ENCODE data around the gene TMC7. TPM values are rescaled to one million over a fixed set of nuclear protein-coding genes. Genes with fewer than 3 reads are reported as not detected.

Gene TMC7
- total and polyA plus RNA-seq, 9 of the 15 experiments (the other 6 are each of a cell fraction or from before 2014, with no cell fraction given): 0.08 to 2.0 (median 1.5) TPM

DNA sequence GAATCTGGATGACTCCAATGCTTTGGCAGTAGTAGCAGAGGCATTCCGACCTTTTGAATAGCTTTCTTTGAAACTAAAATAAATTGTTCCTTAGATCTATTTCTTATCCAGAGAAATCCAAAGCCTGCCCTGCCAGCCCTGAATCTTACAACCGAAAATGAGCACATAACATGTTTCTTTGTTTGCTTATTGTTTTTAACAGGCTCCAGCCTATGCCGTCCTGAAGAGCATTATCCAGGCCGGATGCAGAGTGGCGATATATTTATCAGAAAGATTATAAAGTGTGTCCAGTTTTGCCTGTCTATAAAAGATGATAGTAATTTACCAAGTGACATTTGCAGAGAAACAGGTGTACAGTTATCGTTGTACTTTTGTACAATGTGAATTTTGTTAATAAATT, 94.1 kb downstream of the TMC7 start:
- no peak for ATAC-seq
- in situ Hi-C loops (cut with MboI) (no loop called here), intact Hi-C loops (cut with micrococcal nuclease) (no loop called here)
- H3K9me3 ChIP-seq (replicated peaks; ENCODE audit: control insufficient read depth, insufficient read depth, low read depth, low read length): no peaks in the 10 kb centered on the region
- no peaks in the 10 kb centered on the region for H3K27me3 ChIP-seq (ENCODE audit: control insufficient read depth in 2 of 2, insufficient read depth in 2 of 2, low read length in 2 of 2)
- no peaks in the 10 kb centered on the region for H4K20me1 ChIP-seq (replicated peaks; ENCODE audit: control insufficient read depth, insufficient read depth, low read length)
- no peak for FAIRE-seq
- ChIA-PET POLR2A (interaction anchor here (0.5 kb wide), 1 partner anchor 425 kb away, joined by 3 read pairs; no protein-coding TSS in a partner anchor), CTCF (ENCODE audit: low intra/inter-chr PET ratio) (no interaction called here)
- no peak for DNase-seq (ENCODE audit: extremely low read depth in 1 of 4, low spot score in 3 of 4)
- H3K27ac ChIP-seq (ENCODE audit: extremely low read depth, low read depth, low read length): no peak overlapping the region
- no peak overlapping the region for H3K9ac ChIP-seq (ENCODE audit: insufficient read depth in 1 of 2, low read depth in 2 of 2, low read length in 2 of 2)
- WGBS (ENCODE audit: insufficient coverage, low coverage, missing lambda C conversion rate): 85% methylated on average over 6 of the region's 6 CpGs
- H3K79me2 ChIP-seq (ENCODE audit: control insufficient read depth, insufficient read depth, low read length): no peaks in the 10 kb centered on the region
- H3K4me1 ChIP-seq (replicated peaks in 1 of 2; ENCODE audit: control insufficient read depth in 2 of 2, insufficient read depth in 2 of 2, low read length in 2 of 2): no peaks in the 10 kb centered on the region
- no peak overlapping the region for H3K4me2 ChIP-seq (ENCODE audit: insufficient read depth, low read length)
- peaks cover 27% of the 10 kb centered on the region; the same call in 2 of the 3 replicates for H3K36me3 ChIP-seq (ENCODE audit: control insufficient read depth, insufficient read depth, low read length)
- BruUV-seq (replicated peaks): no TSS peak
- H3K9me1 ChIP-seq (ENCODE audit: control insufficient read depth, insufficient read depth, low read length): no peaks in the 10 kb centered on the region
- no peak overlapping the region for H2AFZ ChIP-seq (ENCODE audit: low read depth, low read length)
- H3K4me3 ChIP-seq: no peak overlapping the region
- TF ChIP-seq, protein P1, sequence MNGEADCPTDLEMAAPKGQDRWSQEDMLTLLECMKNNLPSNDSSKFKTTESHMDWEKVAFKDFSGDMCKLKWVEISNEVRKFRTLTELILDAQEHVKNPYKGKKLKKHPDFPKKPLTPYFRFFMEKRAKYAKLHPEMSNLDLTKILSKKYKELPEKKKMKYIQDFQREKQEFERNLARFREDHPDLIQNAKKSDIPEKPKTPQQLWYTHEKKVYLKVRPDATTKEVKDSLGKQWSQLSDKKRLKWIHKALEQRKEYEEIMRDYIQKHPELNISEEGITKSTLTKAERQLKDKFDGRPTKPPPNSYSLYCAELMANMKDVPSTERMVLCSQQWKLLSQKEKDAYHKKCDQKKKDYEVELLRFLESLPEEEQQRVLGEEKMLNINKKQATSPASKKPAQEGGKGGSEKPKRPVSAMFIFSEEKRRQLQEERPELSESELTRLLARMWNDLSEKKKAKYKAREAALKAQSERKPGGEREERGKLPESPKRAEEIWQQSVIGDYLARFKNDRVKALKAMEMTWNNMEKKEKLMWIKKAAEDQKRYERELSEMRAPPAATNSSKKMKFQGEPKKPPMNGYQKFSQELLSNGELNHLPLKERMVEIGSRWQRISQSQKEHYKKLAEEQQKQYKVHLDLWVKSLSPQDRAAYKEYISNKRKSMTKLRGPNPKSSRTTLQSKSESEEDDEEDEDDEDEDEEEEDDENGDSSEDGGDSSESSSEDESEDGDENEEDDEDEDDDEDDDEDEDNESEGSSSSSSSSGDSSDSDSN (IDR thresholded peaks at IDR 0.05; ENCODE audit: borderline replicate concordance in 1 of 2, low read depth in 2 of 2, low read length in 2 of 2): no peak
- TF ChIP-seq ZNF146 (CRISPR knock-in tag; IDR thresholded peaks at IDR 0.05; ENCODE audit: unreplicated experiment) (no peak), CBX1 (IDR thresholded peaks at IDR 0.05; ENCODE audit: low read depth) (no peak), KDM5B (IDR thresholded peaks at IDR 0.05; ENCODE audit: insufficient replicate concordance, low read depth, low read length) (no peak), FOXO4 (CRISPR knock-in tag; IDR thresholded peaks at IDR 0.05) (no peak), SMARCA5 (IDR thresholded peaks at IDR 0.05) (no peak), IRF1 (CRISPR knock-in tag; IDR thresholded peaks at IDR 0.05; ENCODE audit: borderline replicate concordance) (no peak), ZNF561 (CRISPR knock-in tag; conservative IDR thresholded peaks at IDR 0.05) (no peak)
- TF ChIP-seq, protein P2, sequence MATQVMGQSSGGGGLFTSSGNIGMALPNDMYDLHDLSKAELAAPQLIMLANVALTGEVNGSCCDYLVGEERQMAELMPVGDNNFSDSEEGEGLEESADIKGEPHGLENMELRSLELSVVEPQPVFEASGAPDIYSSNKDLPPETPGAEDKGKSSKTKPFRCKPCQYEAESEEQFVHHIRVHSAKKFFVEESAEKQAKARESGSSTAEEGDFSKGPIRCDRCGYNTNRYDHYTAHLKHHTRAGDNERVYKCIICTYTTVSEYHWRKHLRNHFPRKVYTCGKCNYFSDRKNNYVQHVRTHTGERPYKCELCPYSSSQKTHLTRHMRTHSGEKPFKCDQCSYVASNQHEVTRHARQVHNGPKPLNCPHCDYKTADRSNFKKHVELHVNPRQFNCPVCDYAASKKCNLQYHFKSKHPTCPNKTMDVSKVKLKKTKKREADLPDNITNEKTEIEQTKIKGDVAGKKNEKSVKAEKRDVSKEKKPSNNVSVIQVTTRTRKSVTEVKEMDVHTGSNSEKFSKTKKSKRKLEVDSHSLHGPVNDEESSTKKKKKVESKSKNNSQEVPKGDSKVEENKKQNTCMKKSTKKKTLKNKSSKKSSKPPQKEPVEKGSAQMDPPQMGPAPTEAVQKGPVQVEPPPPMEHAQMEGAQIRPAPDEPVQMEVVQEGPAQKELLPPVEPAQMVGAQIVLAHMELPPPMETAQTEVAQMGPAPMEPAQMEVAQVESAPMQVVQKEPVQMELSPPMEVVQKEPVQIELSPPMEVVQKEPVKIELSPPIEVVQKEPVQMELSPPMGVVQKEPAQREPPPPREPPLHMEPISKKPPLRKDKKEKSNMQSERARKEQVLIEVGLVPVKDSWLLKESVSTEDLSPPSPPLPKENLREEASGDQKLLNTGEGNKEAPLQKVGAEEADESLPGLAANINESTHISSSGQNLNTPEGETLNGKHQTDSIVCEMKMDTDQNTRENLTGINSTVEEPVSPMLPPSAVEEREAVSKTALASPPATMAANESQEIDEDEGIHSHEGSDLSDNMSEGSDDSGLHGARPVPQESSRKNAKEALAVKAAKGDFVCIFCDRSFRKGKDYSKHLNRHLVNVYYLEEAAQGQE (IDR thresholded peaks at IDR 0.05; ENCODE audit: borderline replicate concordance): no peak
- TF ChIP-seq, protein P2 (CRISPR knock-in tag; IDR thresholded peaks at IDR 0.05; ENCODE audit: low read depth): no peak

Measured in K562 (cell line).